ENCODE measurements around the gene TSPEAR. TPM values are rescaled to one million over a fixed set of nuclear protein-coding genes. Genes with fewer than 3 reads are reported as not detected.

The TSPEAR gene
- total RNA-seq, 4 donors from 2014 or later: not detected

GRCh38 chr21:44539991-44540666 is 171.2 kb downstream of the TSPEAR start, which contains the start of gene KRTAP10-1:
Gene KRTAP10-1 (minus strand): TSS chr21:44540195. CDS start chr21:44540150, 45 bp downstream.
- no peak for TF ChIP-seq CTCF (IDR thresholded peaks at IDR 0.05; ENCODE audit: low read depth)

GRCh38 chr21:44539046-44539445 is 172.3 kb downstream of the TSPEAR start:
- TF ChIP-seq CTCF (IDR thresholded peaks at IDR 0.05; ENCODE audit: low read depth): no peak

- TF ChIP-seq CTCF (IDR thresholded peaks at IDR 0.05; ENCODE audit: low read depth): no peak
Measured at GRCh38 chr21:44537930-44538911, 173.2 kb downstream of the TSPEAR start.

GRCh38 chr21:44535963-44536362 is 175.4 kb downstream of the TSPEAR start:
- no peak for TF ChIP-seq CTCF (IDR thresholded peaks at IDR 0.05; ENCODE audit: low read depth)

GRCh38 chr21:44534688-44535087 is 176.7 kb downstream of the TSPEAR start:
- TF ChIP-seq CTCF (IDR thresholded peaks at IDR 0.05; ENCODE audit: low read depth): no peak

- TF ChIP-seq CTCF (IDR thresholded peaks at IDR 0.05; ENCODE audit: low read depth): no peak
Measured at GRCh38 chr21:44533891-44534627, 177.3 kb downstream of the TSPEAR start.

Data from subcutaneous adipose tissue (tissue), 4 donors.